Measurements from ENCODE around the gene IVL.
A peak's percentile ranks its signal among the peaks of the same experiment; 100 is the strongest.

IVL gene

GRCh38 chr1:152907686-152908601 is at the start of gene IVL:
TSS of gene IVL (plus strand) at chr1:152908546. CDS start at chr1:152909798, 1,252 bp downstream.
- DNase-seq, result no peak

- no peak for DNase-seq
These were observed 48.6 kb upstream of the IVL start, which contains the start of gene LCE7A for GRCh38 chr1:152859696-152860095. TSS of gene LCE7A (plus strand) at chr1:152859996. CDS start at chr1:152860698, 702 bp downstream.

DNA sequence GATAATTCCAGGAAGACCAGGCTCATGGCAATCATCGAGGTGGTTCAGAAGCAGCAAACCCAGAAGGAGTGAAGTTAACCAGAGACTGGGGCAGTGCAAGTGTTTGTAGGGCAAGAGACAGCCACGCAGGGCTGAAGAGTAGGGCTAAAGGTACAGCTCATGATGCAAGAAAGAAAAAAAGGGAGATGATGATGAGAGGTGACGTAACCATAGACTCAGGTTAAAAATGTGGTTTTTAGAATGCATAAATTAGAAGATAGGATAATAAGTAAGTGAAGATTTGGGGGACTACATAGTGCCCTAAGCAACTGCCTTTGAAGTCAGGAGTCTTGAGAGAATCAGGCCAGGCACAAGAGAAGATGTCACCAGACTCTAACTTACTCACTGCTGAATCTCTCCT is 48.2 kb upstream of the IVL start:
- no peak for DNase-seq

GRCh38 chr1:152861374-152861773 is 47.0 kb upstream of the IVL start:
- DNase-seq, result no peak

DNA sequence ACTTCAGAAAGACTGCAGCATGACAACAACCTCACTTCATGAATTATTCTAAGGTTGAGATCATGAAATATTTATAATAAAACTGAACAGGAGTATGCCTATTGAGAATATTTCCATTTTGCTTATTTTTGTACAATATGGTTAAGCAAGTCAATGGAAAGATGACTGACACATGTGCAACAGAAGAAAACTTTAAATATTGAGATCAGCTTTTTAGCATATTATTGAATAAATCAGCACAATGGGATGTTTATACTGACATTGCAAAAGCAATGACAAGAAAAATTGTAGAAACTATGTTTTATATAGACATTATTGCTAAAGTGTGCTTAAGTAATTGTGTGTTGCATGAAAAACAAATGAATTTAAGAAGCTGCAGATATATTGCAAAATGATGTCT is 43.9 kb upstream of the IVL start:
- no peak for DNase-seq

GRCh38 chr1:152866321-152866720 is 42.0 kb upstream of the IVL start:
- DNase-seq, result no peak

GRCh38 chr1:152869808-152870419 is 38.4 kb upstream of the IVL start:
- DNase-seq, result peak; percentile 4 to 38

GRCh38 chr1:152870831-152871730 is 37.3 kb upstream of the IVL start:
- DNase-seq, result peak in 1 of 2 experiments; percentile 18

GRCh38 chr1:152871731-152872126 is 36.6 kb upstream of the IVL start:
- DNase-seq, result no peak

- no peak for DNase-seq
These were observed 34.9 kb upstream of the IVL start for GRCh38 chr1:152873495-152873894.

GRCh38 chr1:152876827-152877226 is 31.5 kb upstream of the IVL start:
- no peak for DNase-seq

GRCh38 chr1:152878042-152878441 is 30.3 kb upstream of the IVL start, which contains the start of gene SMCP:
TSS of gene SMCP (plus strand) at chr1:152878322. CDS start at chr1:152884423, 6,101 bp downstream.
- no peak for DNase-seq

DNA sequence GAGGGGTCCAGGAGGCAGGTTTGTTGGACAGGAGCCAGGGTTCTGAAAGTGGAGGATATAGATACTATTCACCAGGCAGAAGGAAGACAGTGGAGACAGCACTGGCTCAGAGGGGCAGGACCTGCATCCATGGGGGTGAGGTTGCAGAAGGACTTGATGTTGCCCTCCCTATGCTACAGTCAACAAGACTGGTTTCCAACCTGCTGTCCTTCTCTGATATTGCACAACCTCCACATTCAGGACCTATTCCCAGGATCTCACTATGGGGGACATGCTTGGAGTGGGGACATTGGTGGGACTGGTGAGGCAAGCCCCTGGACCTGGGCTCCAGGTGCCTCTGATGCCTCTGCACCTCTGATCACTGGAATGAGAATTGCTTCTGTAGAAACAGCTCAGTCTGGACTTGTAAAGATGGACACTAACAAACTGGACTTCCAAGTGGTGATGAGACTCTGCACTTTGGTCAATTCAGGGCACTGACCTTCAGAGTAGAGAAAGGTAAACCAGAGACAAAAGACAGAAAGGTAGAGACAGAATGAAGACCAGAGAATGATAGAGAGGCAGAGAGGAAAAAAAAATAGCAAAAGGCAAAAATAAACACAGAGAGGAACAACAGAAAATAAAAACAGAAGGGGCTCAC is 28.7 kb upstream of the IVL start:
- DNase-seq, result no peak

- DNase-seq, result no peak
These were observed 28.0 kb upstream of the IVL start for GRCh38 chr1:152880316-152880715.

DNA sequence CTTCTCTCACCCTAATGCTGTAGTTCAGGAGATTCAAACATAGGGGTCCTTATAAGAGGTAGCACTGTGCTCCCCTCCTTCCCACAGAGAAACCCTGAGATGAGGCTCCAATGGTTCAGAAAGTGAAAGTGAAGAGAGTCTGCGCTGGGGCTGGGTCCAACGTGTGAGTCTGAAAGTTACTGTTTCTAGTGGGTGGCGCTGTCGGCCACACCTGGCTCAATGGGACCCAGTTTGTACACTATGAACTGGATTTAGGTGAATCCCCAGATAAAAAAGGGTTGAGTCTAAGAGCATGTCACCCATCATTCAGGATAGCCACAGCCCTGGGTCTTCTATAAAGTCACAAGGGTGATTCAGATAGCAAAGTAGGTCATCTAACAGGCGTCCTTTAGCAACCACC is 27.4 kb upstream of the IVL start:
- DNase-seq, result no peak

DNA sequence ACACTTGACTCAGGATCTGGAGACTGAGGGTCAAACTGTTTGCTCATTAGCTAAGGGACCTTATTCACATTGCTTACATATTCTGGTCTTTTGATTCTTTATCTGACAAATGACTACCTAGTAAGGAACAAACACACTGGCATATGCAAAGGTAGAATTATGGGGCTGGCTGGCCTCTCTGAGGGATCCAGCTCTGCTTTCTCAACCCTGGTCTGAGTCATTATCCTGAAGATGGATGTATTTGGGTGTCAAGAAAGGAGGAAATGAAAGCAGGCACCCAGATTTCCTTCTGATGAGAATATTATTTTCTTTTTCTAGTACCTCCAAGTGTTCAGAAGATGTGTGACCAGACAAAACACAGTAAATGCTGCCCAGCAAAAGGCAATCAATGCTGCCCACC is 24.3 kb upstream of the IVL start:
- no peak for DNase-seq

- no peak for DNase-seq
These were observed 23.8 kb upstream of the IVL start for GRCh38 chr1:152884506-152884905.

DNA sequence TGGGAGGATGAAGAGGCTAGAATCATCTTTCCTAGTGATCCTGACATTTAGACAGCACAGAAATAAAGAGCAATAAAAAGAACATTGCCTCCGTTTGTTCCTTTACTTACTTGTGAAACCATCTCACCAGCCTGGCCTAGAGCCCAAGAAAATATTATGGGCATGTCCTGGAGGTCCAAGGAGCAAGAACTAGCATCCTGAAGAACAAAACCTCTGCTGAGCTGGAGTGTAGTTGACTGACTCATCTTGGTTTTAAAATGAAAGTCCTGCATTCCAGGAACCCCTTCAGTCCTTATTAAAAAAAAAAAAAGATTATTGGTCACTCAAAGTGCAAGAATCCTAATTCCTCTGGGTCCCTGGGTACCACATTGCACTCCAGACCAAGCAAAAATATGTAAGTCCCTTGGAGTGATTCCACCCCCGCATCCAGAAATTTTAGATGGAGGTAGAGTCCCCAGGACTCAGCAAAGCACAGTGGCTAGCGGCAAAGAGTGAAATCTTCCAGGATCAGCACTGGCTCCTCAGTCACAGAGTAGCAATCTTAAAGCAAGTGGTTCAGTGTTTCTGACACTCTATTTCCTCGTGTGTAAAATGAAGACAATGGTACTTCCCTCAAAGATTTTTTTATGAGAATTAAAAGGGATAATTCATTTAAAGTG is 23.3 kb upstream of the IVL start:
- no peak for DNase-seq

DNA sequence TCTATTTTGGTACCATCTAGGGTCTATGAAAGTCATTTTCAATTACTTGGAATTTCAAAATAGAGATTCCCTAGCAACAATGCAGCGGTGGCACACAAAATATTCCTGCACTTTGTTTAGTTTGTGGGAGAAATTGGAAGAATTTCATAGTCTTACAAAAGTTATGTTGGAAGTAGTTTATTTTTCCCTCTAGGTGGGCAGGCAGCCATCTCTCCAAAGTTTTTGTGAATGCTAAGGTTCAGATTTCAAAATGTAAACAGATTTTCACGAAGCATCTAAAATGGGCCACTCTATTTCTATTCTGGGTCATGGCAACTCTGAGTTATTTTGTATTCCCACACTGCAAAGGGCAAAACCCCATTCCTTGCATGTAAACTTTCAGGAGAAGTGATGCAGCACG is 22.3 kb upstream of the IVL start:
- no peak for DNase-seq

GRCh38 chr1:152886758-152887409 is 21.5 kb upstream of the IVL start:
- DNase-seq, result no peak

DNA sequence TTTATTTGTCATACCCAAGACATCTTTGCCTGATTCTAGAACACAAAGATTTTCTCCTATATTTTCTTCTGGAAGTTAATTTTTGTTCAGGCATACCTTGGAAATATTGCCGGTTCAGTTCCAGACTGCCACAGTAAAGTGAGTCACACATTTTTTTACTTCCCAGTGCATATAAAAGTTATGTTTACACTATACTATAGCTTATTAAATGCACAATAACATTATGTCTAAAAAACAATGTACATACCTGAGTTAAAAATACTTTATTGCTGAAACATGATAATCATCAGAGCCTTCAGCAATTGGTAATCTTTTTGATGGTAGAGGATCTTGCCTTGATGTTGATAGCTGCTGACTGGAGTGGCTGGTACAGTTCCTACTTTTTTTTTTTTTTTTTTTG is 20.2 kb upstream of the IVL start:
- no peak for DNase-seq

All from SW 1271 (cell line).